BLaER1 (cell line): Measurements from ENCODE around the gene CCL24.
"Not testable (repeated sequence)": the region's sequence is repeated elsewhere in the genome, so short reads cannot be mapped to it uniquely, and the experiment has no call there.

Source experiments
- H3K27ac ChIP-seq: shearing (Covaris generic); formaldehyde crosslinking; 2 replicates; pipeline ENCODE4 v1.8.1; 2022
- H3K27me3 ChIP-seq: shearing (Covaris generic); formaldehyde crosslinking; 2 replicates; pipeline ENCODE4 v1.8.1; 2022
- H3K36me3 ChIP-seq: shearing (Covaris generic); formaldehyde crosslinking; 2 replicates; pipeline ENCODE4 v1.8.1; 2022
- H3K4me1 ChIP-seq: shearing (Covaris generic); formaldehyde crosslinking; 2 replicates; pipeline ENCODE4 v1.8.1; 2022
- H3K4me2 ChIP-seq: shearing (Covaris generic); formaldehyde crosslinking; 2 replicates; pipeline ENCODE4 v1.8.1; 2022
- H3K4me3 ChIP-seq: shearing (Covaris generic); formaldehyde crosslinking; 2 replicates; pipeline ENCODE4 v1.8.1; 2022
- H3K9ac ChIP-seq: shearing (Covaris generic); formaldehyde crosslinking; 2 replicates; pipeline ENCODE4 v1.8.1; 2022
- H3K9me3 ChIP-seq: shearing (Covaris generic); formaldehyde crosslinking; 2 replicates; pipeline ENCODE4 v1.8.1; 2022
- H4K20me1 ChIP-seq: shearing (Covaris generic); formaldehyde crosslinking; 2 replicates; pipeline ENCODE4 v1.8.1; 2022
- Cebpa-rat ChIP-seq: shearing (Covaris generic); IDR thresholded peaks from 2 replicates; pipeline ENCODE4 v1.8.1; 2022

Gene CCL24

DNA sequence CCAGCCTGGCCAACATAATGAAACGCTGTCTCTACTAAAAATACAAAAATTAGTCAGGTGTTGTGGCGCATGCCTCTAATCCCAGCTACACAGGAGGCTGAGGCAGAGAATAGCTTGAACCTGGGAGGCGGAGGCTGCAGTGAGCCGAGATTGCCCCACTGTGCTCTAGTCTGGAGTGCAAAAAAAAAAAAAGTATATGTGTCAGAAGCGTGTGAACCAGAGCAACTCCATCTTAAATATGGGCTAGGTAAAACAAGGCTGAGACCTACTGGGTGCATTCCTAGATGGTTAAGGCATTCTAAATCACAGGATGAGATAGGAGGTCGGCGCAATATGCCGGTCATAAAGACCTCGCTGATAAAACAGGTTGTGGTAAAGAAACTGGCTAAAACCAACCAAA lies 6.2 kb downstream of the CCL24 start:
- Histone ChIP-seq H3K4me1 (0 out of 2 replicates have a peak, but pooled peaks cover 5% of the 10 kb centered on the region), H4K20me1 (no peaks in the 10 kb centered on the region)

GRCh38 chr7:75806560-75807307 lies 6.9 kb downstream of the CCL24 start:
- Histone ChIP-seq H3K4me3 (no peak overlapping the region), H4K20me1 (no peaks in the 10 kb centered on the region), H3K9ac (no peak overlapping the region), H3K9me3 (peaks cover 25% of the 10 kb centered on the region), H3K36me3 (0 out of 2 replicates have a peak, but pooled peaks cover 6% of the 10 kb centered on the region), H3K27me3 (no peaks in the 10 kb centered on the region), H3K4me1 (0 out of 2 replicates have a peak, but pooled peaks cover 4% of the 10 kb centered on the region), H3K27ac (no peak overlapping the region), H3K4me2 (no peak overlapping the region)
- TF ChIP-seq Cebpa-rat, result no peak

More for the DNA sequence above, 6.2 kb downstream of the CCL24 start:
- H3K9me3 ChIP-seq, result peaks cover 25% of the 10 kb centered on the region
- H3K27ac ChIP-seq, result no peak overlapping the region
- H3K27me3 ChIP-seq, result no peaks in the 10 kb centered on the region
- no peak overlapping the region for H3K9ac ChIP-seq
- no peak overlapping the region for H3K4me2 ChIP-seq
- H3K36me3 ChIP-seq, result 0 out of 2 replicates have a peak, but pooled peaks cover 6% of the 10 kb centered on the region
- H3K4me3 ChIP-seq, result no peak overlapping the region
- no peak for TF ChIP-seq Cebpa-rat

DNA sequence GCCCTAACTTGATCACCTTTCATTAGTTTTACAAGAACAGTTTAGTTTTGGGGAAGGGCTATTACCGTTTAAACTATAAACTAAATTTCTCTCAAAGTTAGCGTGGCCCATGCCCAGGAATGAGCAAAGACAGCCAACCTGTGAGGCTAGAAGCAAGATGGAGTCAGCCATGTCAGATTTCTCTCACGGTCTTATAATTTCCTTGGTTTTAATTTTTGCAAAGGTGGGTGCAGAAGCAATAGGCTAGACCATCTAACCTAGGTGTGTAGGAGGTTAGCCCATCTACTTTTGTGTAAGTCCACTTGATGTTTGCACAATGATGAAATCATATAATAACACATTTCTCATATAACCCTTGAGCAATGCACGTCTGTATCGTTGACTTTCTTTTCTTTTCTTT lies 8.9 kb downstream of the CCL24 start:
- H3K9me3 ChIP-seq, result peaks cover 25% of the 10 kb centered on the region
- H3K27me3 ChIP-seq, result no peaks in the 10 kb centered on the region
- no peak overlapping the region for H3K9ac ChIP-seq
- H3K4me3 ChIP-seq, result no peak overlapping the region
- no peaks in the 10 kb centered on the region for H3K4me1 ChIP-seq
- no peaks in the 10 kb centered on the region for H4K20me1 ChIP-seq
- H3K27ac ChIP-seq, result no peak overlapping the region
- no peak for TF ChIP-seq Cebpa-rat
- no peak overlapping the region for H3K4me2 ChIP-seq
- H3K36me3 ChIP-seq, result 0 out of 2 replicates have a peak, but pooled peaks cover 6% of the 10 kb centered on the region

DNA sequence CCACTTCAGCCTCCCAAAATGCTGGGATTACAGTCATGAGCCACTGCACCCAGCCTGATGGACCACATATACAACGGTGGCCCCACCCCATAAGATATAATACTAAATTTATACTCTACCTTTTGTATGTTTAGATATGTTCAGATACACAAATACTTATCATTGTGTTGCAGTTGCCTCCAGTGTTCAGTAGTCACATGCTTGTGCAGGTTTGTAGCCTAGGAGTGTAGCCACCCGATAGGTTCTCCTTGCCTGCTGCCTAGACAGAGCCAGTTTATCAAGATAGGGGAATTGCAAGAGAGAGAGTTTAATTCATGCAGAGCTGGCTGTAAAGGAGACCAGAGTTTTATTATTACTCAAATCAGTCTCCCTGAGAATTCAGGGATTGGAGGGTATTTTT lies 9.6 kb downstream of the CCL24 start:
- TF ChIP-seq Cebpa-rat, result no peak
- no peak overlapping the region for H3K4me3 ChIP-seq
- 0 out of 2 replicates have a peak, but pooled peaks cover 6% of the 10 kb centered on the region for H3K36me3 ChIP-seq

DNA sequence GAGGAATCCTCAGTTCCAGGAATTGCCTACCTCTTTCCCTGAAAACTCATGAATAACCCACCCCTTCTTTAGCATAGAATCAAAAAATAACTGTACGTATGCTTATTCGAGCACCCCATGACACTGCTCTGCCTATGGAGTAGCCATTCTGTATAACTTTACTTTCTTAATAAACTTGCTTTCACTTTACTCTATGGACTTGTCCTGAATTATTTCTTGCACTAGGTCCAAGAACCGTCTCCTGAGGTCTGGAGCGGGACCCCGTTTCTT lies 11.1 kb downstream of the CCL24 start:
- peaks cover 10% of the 10 kb centered on the region for H3K4me1 ChIP-seq
- no peak for TF ChIP-seq Cebpa-rat
- H3K27ac ChIP-seq, result no peak overlapping the region
- no peak overlapping the region for H3K4me2 ChIP-seq
- no peaks in the 10 kb centered on the region for H3K27me3 ChIP-seq
- peaks cover 21% of the 10 kb centered on the region for H3K9me3 ChIP-seq
- no peaks in the 10 kb centered on the region for H4K20me1 ChIP-seq
- H3K36me3 ChIP-seq, result 0 out of 2 replicates have a peak, but pooled peaks cover 6% of the 10 kb centered on the region
- H3K9ac ChIP-seq, result no peak overlapping the region
- H3K4me3 ChIP-seq, result no peak overlapping the region

More for the DNA sequence above, 9.6 kb downstream of the CCL24 start:
- no peaks in the 10 kb centered on the region for H3K27me3 ChIP-seq
- no peaks in the 10 kb centered on the region for H3K4me1 ChIP-seq
- H3K9me3 ChIP-seq, result peaks cover 25% of the 10 kb centered on the region
- no peak overlapping the region for H3K9ac ChIP-seq
- H3K27ac ChIP-seq, result no peak overlapping the region
- H4K20me1 ChIP-seq, result no peaks in the 10 kb centered on the region
- no peak overlapping the region for H3K4me2 ChIP-seq

- Histone ChIP-seq H3K4me2 (peak overlapping the region; percentile 26; the same call in 1 of the 2 replicates), H3K9ac (no peak overlapping the region), H3K9me3 (no peaks in the 10 kb centered on the region), H3K27ac (no peak overlapping the region), H3K27me3 (no peaks in the 10 kb centered on the region), H3K36me3 (no peaks in the 10 kb centered on the region), H3K4me3 (no peak overlapping the region), H3K4me1 (peaks cover 15% of the 10 kb centered on the region), H4K20me1 (no peaks in the 10 kb centered on the region)
- TF ChIP-seq Cebpa-rat, result no peak
Measured at GRCh38 chr7:75798770-75799169, 14.8 kb downstream of the CCL24 start.

DNA sequence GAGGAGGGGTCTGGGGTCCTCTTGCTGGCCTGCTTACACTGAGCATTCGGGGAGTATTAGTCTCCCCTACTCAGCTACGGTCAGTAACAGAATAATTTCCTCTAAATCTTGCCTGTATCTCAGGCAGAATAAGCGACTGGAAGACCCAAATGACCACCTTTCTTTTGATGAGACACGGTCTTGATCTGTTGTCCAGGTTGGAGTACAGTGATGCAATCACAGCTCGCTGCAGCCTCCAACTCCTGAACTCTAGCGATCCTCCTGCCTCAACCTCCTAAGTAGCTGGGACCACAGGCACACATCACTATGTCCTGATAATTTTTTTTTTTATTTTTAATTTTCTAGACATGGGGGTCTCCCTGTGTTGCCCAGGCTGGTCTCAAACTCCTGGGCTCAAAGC lies 17.2 kb downstream of the CCL24 start:
- Histone ChIP-seq H3K27ac (no peak overlapping the region), H4K20me1 (no peaks in the 10 kb centered on the region), H3K4me2 (no peak overlapping the region), H3K36me3 (no peaks in the 10 kb centered on the region), H3K27me3 (no peaks in the 10 kb centered on the region), H3K4me3 (no peak overlapping the region), H3K9ac (no peak overlapping the region), H3K9me3 (no peaks in the 10 kb centered on the region), H3K4me1 (peaks cover 15% of the 10 kb centered on the region)
- no peak for TF ChIP-seq Cebpa-rat

- Histone ChIP-seq H3K4me2 (no peak overlapping the region), H3K27me3 (no peaks in the 10 kb centered on the region), H3K9me3 (no peaks in the 10 kb centered on the region), H3K36me3 (no peaks in the 10 kb centered on the region), H4K20me1 (no peaks in the 10 kb centered on the region), H3K9ac (no peak overlapping the region), H3K27ac (no peak overlapping the region), H3K4me3 (no peak overlapping the region), H3K4me1 (peaks cover 15% of the 10 kb centered on the region)
- TF ChIP-seq Cebpa-rat, result no peak
Measured at GRCh38 chr7:75795831-75796285, 17.7 kb downstream of the CCL24 start.

GRCh38 chr7:75793676-75794075 lies 19.9 kb downstream of the CCL24 start:
- Histone ChIP-seq H3K4me3 (no peak overlapping the region), H3K27me3 (no peaks in the 10 kb centered on the region), H3K9ac (no peak overlapping the region), H3K27ac (no peak overlapping the region), H3K4me1 (peaks cover 12% of the 10 kb centered on the region), H3K9me3 (no peaks in the 10 kb centered on the region), H3K36me3 (no peaks in the 10 kb centered on the region), H4K20me1 (no peaks in the 10 kb centered on the region), H3K4me2 (no peak overlapping the region)
- TF ChIP-seq Cebpa-rat, result no peak

DNA sequence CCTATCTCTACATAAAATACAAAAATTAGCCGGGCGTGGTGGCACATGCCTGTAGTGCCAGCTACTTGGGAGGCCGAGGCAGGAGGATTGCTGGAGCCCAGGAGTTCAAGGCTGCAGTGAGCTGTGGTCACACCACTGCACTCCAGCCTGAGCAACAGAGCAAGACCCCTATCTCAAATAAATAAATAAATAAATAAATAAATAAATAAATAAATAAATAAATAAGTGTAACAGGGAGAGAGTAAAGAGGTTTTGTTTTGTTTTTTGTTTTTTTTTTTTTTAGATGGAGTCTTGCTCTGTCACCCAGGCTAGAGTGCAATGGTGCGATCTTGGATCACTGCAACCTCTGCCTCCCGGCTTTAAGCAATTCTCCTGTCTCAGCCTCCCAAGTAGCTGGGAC lies 21.0 kb downstream of the CCL24 start:
- H3K27ac ChIP-seq, H3K36me3 ChIP-seq, H3K27me3 ChIP-seq, H3K9ac ChIP-seq, H3K9me3 ChIP-seq, H3K4me3 ChIP-seq, H4K20me1 ChIP-seq, H3K4me1 ChIP-seq, H3K4me2 ChIP-seq: not testable (repeated sequence)
